Spleen (tissue), 11 donors: ENCODE results near the gene PTPRN2. TPM values are rescaled to one million over a fixed set of nuclear protein-coding genes. Genes with fewer than 3 reads are reported as not detected.

ENCODE experiments used
- DNase-seq: peaks from one replicate; pipeline ENCODE4 v3.0.0-alpha.2; 2020
- H3K27ac ChIP-seq, 8 donors: fragments of 200-600 bp; sonication (generic) in 7 of 8; 1 replicate in 4 of 8; 2 replicates in 4 of 8; pipeline versions ENCODE4 v1.5.0 to v1.8.0; 2016 to 2021; ENCODE audit warnings: inconsistent platforms in 4 of 8, mild to moderate bottlenecking in 4 of 8, moderate library complexity in 1 of 8
- H3K27me3 ChIP-seq, 7 donors: fragments of 200-600 bp; sonication (generic) in 6 of 7; replicated peaks in 1 of 7; 1 replicate in 4 of 7; 2 replicates in 3 of 7; pipeline versions ENCODE4 v1.5.0 to v1.8.0; 2016 to 2021; ENCODE audit warnings: inconsistent platforms in 3 of 7, mild to moderate bottlenecking in 1 of 7
- H3K36me3 ChIP-seq, 6 donors: fragments of 200-600 bp; sonication (generic) in 5 of 6; 1 replicate in 4 of 6; 2 replicates in 2 of 6; pipeline versions ENCODE4 v1.5.0 to v1.8.0; 2016 to 2021; ENCODE audit warnings: inconsistent platforms in 2 of 6
- H3K4me1 ChIP-seq, 6 donors: fragments of 200-600 bp; sonication (generic) in 5 of 6; 1 replicate in 3 of 6; 2 replicates in 3 of 6; pipeline versions ENCODE4 v1.5.0 to v1.8.0; 2016 to 2021; ENCODE audit warnings: inconsistent platforms in 3 of 6
- H3K4me3 ChIP-seq, 8 donors: fragments of 200-600 bp; sonication (generic) in 7 of 8; 1 replicate in 4 of 8; 2 replicates in 4 of 8; pipeline versions ENCODE4 v1.5.0 to v1.8.0; 2016 to 2021; ENCODE audit warnings: inconsistent platforms in 4 of 8, mild to moderate bottlenecking in 4 of 8, moderate library complexity in 2 of 8
- H3K9me3 ChIP-seq, 8 donors: fragments of 200-600 bp; sonication (generic) in 7 of 8; 1 replicate in 4 of 8; 2 replicates in 4 of 8; pipeline versions ENCODE4 v1.5.0 to v1.8.0; 2016 to 2021; ENCODE audit warnings: inconsistent platforms in 4 of 8
- POLR2A ChIP-seq, 3 donors: fragments of 450-650 bp; IDR thresholded peaks; one replicate each; pipeline ENCODE4 v1.5.1; 2017; ENCODE audit warnings: antibody characterized with exemption in 3 of 3, mild to moderate bottlenecking in 1 of 3
- POLR2AphosphoS5 ChIP-seq, 3 donors: sonication (generic); formaldehyde crosslinking; IDR thresholded peaks; one replicate each; pipeline ENCODE4 v1.5.1; 2017; ENCODE audit warnings: antibody characterized with exemption in 3 of 3
- WGBS, 5 donors: extraction: QIAGEN DNeasy Blood & Tissue Kit in 3 of 5; methylation state at CpG; one replicate each; pipeline versions ENCODE4 v1.1.5 to v1.1.7; 2013 to 2018; 5-methylcytosine and 5-hydroxymethylcytosine counted together
- intact Hi-C: fragments of 100-400 bp; cut with DNase I; formaldehyde crosslinking; loops from one replicate; pipeline ENCODE4 v1.15.0; 2023; ENCODE audit warnings: low total_unique reads
- polyA plus RNA-seq, 3 donors: library from polyadenylated mRNA; stranded (reverse); fragments of 200-250 nt; gene quantifications; one replicate each; pipeline ENCODE4 v1.2.1, GENCODE V29; 2013
- total RNA-seq, 7 donors: library from RNA; depleted of rRNA in 3 of 7; stranded (reverse); fragments of >200 nt in 3 of 7; fragmentation: NEBNext Ultra II Directional in 4 of 7; extraction: Animal tissue kit (Norgen Biotek cat#: 25700) in 4 of 7; gene quantifications; one replicate each; pipeline versions ENCODE4 v1.1.0 to v1.2.1, GENCODE V29; 2016 to 2021
- TF ChIP-seq, protein P1 (sequence below), 11 experiments: fragments of 200-600 bp in 7 of 11; fragments of 450-650 bp in 4 of 11; sonication (generic) in 4 of 11; IDR thresholded peaks in 8 of 11; conservative IDR thresholded peaks in 3 of 11; 1 replicate in 7 of 11; 2 replicates in 4 of 11; pipeline versions ENCODE4 v1.4.0 to v1.8.0; 2016 to 2021; ENCODE audit warnings: antibody characterized with exemption in 11 of 11, inconsistent platforms in 4 of 11, mild to moderate bottlenecking in 1 of 11
- donor health status: healthy with polysubstance abuse.
- donor health status: DM: no; HTN: no; CAD: no; lungs with moderate emphysema.
- donor health status: DM: no; HTN: no; CAD: no.
- donor health status: Bipolar disorder and iron deficiency.
- donor health status: healthy.
- donor health status: DM: no; HTN: no; CAD: no.
- donor health status: DM: yes; HTN: yes; CAD: no.

Gene PTPRN2
- total and polyA plus RNA-seq, 10 donors = 7.0 to 22.8 (median 16.8) TPM

DNA sequence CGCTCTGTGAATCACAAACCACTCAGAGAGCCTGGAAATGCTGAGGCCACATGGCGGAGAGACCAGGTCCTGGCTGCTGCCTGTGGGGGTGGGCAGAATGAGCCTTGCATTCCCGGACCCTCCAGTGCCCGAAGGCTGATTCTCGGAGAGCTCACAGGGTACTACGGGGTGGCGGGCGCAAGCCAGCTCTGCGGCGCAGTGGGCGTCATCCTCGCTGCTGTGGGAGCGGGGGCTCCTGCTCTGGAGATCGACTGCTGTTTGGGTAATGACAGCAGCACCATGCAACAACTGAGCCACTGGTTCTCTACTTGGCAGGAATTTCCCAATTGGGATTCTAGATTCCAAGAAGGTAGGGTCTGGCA lies 108.0 kb downstream of the PTPRN2 start:
- intact Hi-C loops = no loop called here
- no peak for DNase-seq
- H3K27ac ChIP-seq = no peak overlapping the region
- 92 to 95% (median 94%) methylated on average over 13 to 14 of the region's 14 CpGs for WGBS, 5 donors
- H3K4me1 ChIP-seq = no peaks in the 10 kb centered on the region
- TF ChIP-seq, protein P1, sequence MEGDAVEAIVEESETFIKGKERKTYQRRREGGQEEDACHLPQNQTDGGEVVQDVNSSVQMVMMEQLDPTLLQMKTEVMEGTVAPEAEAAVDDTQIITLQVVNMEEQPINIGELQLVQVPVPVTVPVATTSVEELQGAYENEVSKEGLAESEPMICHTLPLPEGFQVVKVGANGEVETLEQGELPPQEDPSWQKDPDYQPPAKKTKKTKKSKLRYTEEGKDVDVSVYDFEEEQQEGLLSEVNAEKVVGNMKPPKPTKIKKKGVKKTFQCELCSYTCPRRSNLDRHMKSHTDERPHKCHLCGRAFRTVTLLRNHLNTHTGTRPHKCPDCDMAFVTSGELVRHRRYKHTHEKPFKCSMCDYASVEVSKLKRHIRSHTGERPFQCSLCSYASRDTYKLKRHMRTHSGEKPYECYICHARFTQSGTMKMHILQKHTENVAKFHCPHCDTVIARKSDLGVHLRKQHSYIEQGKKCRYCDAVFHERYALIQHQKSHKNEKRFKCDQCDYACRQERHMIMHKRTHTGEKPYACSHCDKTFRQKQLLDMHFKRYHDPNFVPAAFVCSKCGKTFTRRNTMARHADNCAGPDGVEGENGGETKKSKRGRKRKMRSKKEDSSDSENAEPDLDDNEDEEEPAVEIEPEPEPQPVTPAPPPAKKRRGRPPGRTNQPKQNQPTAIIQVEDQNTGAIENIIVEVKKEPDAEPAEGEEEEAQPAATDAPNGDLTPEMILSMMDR (IDR thresholded peaks at IDR 0.05 in 8 of 11, conservative IDR thresholded peaks at IDR 0.05 in 3 of 11) = no peak
- no peak for TF ChIP-seq POLR2A (IDR thresholded peaks at IDR 0.05)
- TF ChIP-seq POLR2AphosphoS5 (IDR thresholded peaks at IDR 0.05) = no peak
- H3K4me3 ChIP-seq = no peak overlapping the region
- peaks cover 0 to 6% (median 0%) of the 10 kb centered on the region in 8 donors for H3K9me3 ChIP-seq
- peaks cover 0 to 9% (median 0%) of the 10 kb centered on the region in 7 donors for H3K27me3 ChIP-seq
- H3K36me3 ChIP-seq = no peaks in the 10 kb centered on the region

DNA sequence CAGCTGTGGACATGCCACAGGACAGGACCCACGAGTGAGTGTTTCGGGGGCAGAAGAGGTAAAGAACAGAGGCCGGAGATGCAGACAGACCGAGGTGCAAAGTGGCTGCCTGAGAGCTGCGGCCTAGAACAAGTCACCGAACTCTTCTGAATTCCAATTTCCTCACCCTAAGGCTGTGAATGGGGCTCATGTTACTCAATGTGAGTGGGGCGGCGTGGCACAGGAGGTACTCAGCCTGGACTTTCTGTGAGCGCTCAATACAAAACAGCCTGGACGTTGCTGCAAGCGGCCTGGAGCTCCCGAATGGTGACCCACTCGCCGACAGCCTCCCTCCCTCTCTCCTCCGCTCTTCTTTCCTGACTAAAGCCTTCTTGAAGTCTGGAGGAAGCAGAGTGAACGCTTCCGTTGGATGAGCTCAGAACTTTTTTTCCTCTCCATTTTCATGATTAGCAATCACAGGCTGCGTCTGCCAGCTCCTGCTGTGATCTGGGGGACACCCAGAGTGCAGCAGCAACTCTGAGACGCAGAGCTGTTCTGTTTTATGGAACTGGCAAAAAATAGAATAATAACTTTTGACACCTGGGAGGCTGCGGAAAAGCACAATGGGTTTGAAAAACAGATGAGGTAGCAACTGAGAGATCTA lies 108.5 kb downstream of the PTPRN2 start:
- H3K36me3 ChIP-seq = no peaks in the 10 kb centered on the region
- TF ChIP-seq, protein P1 (IDR thresholded peaks at IDR 0.05 in 8 of 11, conservative IDR thresholded peaks at IDR 0.05 in 3 of 11) = no peak
- TF ChIP-seq POLR2A (IDR thresholded peaks at IDR 0.05) = no peak
- TF ChIP-seq POLR2AphosphoS5 (IDR thresholded peaks at IDR 0.05) = no peak
- intact Hi-C loops = no loop called here
- peaks cover 0 to 6% (median 0%) of the 10 kb centered on the region in 8 donors for H3K9me3 ChIP-seq
- 77 to 82% (median 78%) methylated on average over 20 of the region's 20 CpGs for WGBS, 5 donors
- DNase-seq = no peak
- H3K27ac ChIP-seq = no peak overlapping the region
- H3K27me3 ChIP-seq = peaks cover 0 to 14% (median 0%) of the 10 kb centered on the region in 7 donors
- no peaks in the 10 kb centered on the region for H3K4me1 ChIP-seq
- H3K4me3 ChIP-seq = no peak overlapping the region

DNA sequence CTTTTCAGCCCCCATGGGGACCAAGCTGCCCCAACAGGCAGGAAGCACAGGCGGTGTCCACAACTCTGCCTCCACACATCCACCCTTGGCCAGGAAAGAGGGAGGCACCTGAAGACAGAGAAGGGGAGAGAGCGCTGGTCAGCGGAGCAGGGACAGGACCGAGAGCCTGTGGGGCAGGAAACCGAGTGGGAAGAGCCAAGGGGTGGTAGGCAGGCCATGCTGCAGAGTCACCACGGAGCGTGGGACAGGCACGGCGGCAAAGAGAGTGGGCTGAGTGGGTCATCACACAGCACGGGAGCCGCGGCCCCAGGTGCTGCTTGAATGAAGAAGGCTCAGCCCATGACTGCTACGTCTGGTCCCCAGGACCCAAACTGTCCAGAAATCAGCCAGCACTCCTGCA lies 109.8 kb downstream of the PTPRN2 start:
- H3K27me3 ChIP-seq = peaks cover 0 to 14% (median 0%) of the 10 kb centered on the region in 7 donors
- 83 to 91% (median 87%) methylated on average over 13 of the region's 13 CpGs for whole genome bisulfite sequencing, 5 donors

DNA sequence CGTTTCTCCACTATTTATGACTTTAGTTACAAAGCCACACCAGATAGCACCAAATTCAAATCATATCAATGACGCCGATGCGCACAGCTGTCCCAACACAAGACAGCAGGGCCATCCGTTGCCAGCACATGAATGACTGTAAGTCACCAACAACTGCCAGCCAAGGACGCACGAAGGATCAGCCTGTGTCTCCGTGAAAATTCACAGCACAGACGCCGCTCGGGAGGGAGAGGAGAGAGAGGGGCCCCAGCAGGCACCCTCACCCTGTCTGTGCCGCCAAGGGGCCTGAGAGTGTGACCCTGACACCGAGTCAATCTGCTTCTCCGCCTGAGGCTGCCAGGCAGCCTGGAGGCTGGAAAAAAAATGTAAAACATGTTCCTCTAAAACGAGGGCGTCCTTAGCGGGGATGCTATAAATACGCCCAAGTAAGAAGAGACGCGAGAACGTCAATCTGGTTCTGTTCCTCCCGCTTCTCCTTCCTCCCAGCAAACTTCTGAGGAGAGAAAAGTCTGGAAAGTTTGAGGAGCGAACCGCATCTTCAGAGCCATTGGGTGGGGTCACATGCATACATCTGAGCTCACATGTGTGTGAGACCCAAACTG lies 111.2 kb downstream of the PTPRN2 start:
- Histone ChIP-seq H3K27ac (no peak overlapping the region), H3K27me3 (peaks cover 0 to 14% (median 0%) of the 10 kb centered on the region in 7 donors), H3K4me1 (peaks cover 0 to 11% (median 0%) of the 10 kb centered on the region in 6 donors), H3K36me3 (no peaks in the 10 kb centered on the region), H3K9me3 (peaks cover 0 to 6% (median 0%) of the 10 kb centered on the region in 8 donors), H3K4me3 (no peak overlapping the region)
- intact Hi-C loops = no loop called here
- DNase-seq = no peak
- TF ChIP-seq, protein P1 (IDR thresholded peaks at IDR 0.05 in 8 of 11, conservative IDR thresholded peaks at IDR 0.05 in 3 of 11) = no peak
- TF ChIP-seq POLR2A (IDR thresholded peaks at IDR 0.05) = no peak
- 80 to 89% (median 82%) methylated on average over 24 of the region's 24 CpGs for WGBS, 5 donors

More for the DNA sequence above, 109.8 kb downstream of the PTPRN2 start:
- H3K4me1 ChIP-seq = peaks cover 0 to 6% (median 0%) of the 10 kb centered on the region in 6 donors
- TF ChIP-seq POLR2AphosphoS5 (IDR thresholded peaks at IDR 0.05) (no peak), POLR2A (IDR thresholded peaks at IDR 0.05) (no peak)
- TF ChIP-seq, protein P1 (IDR thresholded peaks at IDR 0.05 in 8 of 11, conservative IDR thresholded peaks at IDR 0.05 in 3 of 11) = no peak
- intact Hi-C loops = no loop called here
- no peaks in the 10 kb centered on the region for H3K36me3 ChIP-seq
- H3K4me3 ChIP-seq = no peak overlapping the region
- no peak for DNase-seq
- peaks cover 0 to 6% (median 0%) of the 10 kb centered on the region in 8 donors for H3K9me3 ChIP-seq
- H3K27ac ChIP-seq = no peak overlapping the region
